ENCODE measurements around the gene MYO15B.

Gene MYO15B

DNA sequence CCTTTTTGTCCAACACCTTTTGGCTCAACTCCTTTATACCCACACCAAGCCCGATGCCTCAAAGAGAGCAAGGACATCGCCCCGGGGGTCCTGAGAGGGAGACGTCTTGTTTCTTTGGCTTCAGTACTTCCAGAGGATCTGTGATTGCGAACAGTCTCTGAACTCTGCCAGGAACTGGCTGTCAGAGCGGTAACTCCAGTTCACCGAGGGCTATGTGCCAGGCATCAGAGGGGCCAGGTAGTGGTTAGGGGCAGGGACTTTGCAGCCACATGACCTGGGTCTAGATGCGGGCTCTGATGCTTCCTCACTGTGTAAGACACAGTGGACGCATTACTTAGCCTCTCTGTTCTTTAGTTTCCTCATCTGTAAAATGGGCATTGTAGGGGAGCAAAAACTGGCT, 40.5 kb upstream of the MYO15B start:
- no peak for TF ChIP-seq GABPA (IDR thresholded peaks at IDR 0.05; ENCODE audit: low read depth)
- TF ChIP-seq, protein P1, sequence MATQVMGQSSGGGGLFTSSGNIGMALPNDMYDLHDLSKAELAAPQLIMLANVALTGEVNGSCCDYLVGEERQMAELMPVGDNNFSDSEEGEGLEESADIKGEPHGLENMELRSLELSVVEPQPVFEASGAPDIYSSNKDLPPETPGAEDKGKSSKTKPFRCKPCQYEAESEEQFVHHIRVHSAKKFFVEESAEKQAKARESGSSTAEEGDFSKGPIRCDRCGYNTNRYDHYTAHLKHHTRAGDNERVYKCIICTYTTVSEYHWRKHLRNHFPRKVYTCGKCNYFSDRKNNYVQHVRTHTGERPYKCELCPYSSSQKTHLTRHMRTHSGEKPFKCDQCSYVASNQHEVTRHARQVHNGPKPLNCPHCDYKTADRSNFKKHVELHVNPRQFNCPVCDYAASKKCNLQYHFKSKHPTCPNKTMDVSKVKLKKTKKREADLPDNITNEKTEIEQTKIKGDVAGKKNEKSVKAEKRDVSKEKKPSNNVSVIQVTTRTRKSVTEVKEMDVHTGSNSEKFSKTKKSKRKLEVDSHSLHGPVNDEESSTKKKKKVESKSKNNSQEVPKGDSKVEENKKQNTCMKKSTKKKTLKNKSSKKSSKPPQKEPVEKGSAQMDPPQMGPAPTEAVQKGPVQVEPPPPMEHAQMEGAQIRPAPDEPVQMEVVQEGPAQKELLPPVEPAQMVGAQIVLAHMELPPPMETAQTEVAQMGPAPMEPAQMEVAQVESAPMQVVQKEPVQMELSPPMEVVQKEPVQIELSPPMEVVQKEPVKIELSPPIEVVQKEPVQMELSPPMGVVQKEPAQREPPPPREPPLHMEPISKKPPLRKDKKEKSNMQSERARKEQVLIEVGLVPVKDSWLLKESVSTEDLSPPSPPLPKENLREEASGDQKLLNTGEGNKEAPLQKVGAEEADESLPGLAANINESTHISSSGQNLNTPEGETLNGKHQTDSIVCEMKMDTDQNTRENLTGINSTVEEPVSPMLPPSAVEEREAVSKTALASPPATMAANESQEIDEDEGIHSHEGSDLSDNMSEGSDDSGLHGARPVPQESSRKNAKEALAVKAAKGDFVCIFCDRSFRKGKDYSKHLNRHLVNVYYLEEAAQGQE (IDR thresholded peaks at IDR 0.05; ENCODE audit: insufficient replicate concordance, low read depth) = no peak
- TF ChIP-seq, protein P2, sequence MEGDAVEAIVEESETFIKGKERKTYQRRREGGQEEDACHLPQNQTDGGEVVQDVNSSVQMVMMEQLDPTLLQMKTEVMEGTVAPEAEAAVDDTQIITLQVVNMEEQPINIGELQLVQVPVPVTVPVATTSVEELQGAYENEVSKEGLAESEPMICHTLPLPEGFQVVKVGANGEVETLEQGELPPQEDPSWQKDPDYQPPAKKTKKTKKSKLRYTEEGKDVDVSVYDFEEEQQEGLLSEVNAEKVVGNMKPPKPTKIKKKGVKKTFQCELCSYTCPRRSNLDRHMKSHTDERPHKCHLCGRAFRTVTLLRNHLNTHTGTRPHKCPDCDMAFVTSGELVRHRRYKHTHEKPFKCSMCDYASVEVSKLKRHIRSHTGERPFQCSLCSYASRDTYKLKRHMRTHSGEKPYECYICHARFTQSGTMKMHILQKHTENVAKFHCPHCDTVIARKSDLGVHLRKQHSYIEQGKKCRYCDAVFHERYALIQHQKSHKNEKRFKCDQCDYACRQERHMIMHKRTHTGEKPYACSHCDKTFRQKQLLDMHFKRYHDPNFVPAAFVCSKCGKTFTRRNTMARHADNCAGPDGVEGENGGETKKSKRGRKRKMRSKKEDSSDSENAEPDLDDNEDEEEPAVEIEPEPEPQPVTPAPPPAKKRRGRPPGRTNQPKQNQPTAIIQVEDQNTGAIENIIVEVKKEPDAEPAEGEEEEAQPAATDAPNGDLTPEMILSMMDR (IDR thresholded peaks at IDR 0.05; ENCODE audit: insufficient read depth, low read length) = no peak
- TF ChIP-seq SPI1 (IDR thresholded peaks at IDR 0.05; ENCODE audit: borderline replicate concordance, low read depth) = no peak
- no peak for TF ChIP-seq POLR2AphosphoS5 (IDR thresholded peaks at IDR 0.05; ENCODE audit: low read depth)
- DNase-seq (ENCODE audit: low read depth in 1 of 2, low spot score in 1 of 2) = no peak
- Histone ChIP-seq H3K27me3 (ENCODE audit: insufficient read depth, poor library complexity, severe bottlenecking) (no peaks in the 10 kb centered on the region), H3K27ac (replicated peaks) (no peak overlapping the region), H3K4me3 (replicated peaks; ENCODE audit: insufficient read depth, low read length) (no peak overlapping the region)

DNA sequence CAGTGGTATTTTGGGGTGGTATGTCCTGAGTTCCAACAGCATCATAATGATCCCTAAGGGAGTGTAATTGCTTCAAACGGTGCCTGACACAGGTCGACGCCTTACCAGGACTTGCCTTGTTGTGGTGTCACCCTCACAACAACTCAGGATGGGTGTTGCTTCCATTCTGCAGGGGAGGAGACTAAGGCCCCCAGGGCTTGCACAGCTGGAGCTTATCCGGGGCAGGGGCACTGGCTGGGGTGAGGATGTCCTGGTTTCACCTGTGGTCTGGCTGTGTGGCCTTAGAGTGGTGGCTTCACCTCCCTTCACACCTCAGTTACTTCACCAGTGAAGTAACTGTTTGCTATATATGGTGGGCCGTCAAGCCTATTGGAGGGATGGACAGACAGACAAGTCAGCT, 38.8 kb upstream of the MYO15B start:
- no peak overlapping the region for H3K4me3 ChIP-seq (replicated peaks; ENCODE audit: insufficient read depth, low read length)
- no peak overlapping the region for H3K27ac ChIP-seq (replicated peaks)
- DNase-seq (ENCODE audit: low read depth in 1 of 2, low spot score in 1 of 2) = no peak
- TF ChIP-seq POLR2AphosphoS5 (IDR thresholded peaks at IDR 0.05; ENCODE audit: low read depth) (no peak), GABPA (IDR thresholded peaks at IDR 0.05; ENCODE audit: low read depth) (no peak)
- TF ChIP-seq, protein P1 (IDR thresholded peaks at IDR 0.05; ENCODE audit: insufficient replicate concordance, low read depth) = no peak
- TF ChIP-seq, protein P2 (IDR thresholded peaks at IDR 0.05; ENCODE audit: insufficient read depth, low read length) = no peak
- H3K27me3 ChIP-seq (ENCODE audit: insufficient read depth, poor library complexity, severe bottlenecking) = no peaks in the 10 kb centered on the region

DNA sequence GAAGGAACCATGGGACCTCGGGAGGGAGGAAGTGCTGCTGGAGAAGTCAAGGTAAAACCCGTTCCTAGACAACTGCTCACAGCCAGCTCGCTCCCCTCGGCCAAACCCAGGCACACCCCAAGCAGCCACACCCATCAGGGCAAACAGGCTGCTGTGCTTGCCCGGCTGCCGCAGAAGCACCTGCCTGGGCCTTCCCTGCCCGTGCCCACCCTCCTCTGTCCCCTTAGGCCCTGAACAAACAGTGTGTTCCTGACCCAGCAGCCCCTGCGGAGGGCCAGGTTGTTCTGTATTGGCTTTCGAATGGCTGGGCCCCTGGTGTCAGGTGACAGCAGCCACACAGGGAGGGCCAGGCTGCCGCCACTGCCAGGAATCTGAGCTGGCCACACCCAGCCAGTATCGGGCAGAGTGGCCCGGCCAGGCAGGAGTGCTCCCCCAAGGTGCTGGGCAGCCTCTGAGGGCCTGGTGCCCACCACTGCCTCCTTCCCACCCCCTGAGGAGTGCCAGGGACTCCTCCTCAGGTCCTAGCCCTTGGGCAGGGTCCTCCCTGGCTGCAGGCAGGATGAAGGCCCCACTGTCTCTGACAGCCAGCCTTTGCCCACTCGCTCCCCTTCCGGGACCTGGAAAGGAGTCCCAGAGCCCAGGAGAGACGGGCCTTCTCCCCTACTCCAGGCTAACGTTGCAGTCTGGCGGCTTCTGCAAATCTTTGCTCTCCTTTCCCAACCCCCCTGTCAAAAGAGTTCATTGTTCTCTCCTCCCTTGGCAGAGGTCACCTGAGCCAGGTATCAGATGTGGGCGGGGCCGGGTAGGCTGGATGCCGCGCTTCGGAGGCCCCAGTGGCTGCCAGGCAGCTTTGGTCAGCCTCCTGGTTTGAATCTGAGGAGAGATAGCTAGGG, 38.1 kb upstream of the MYO15B start:
- Histone ChIP-seq H3K27me3 (ENCODE audit: insufficient read depth, poor library complexity, severe bottlenecking) (no peaks in the 10 kb centered on the region), H3K4me3 (replicated peaks; ENCODE audit: insufficient read depth, low read length) (no peak overlapping the region), H3K27ac (replicated peaks) (no peak overlapping the region)
- TF ChIP-seq, protein P2 (IDR thresholded peaks at IDR 0.05; ENCODE audit: insufficient read depth, low read length) = no peak
- TF ChIP-seq SPI1 (IDR thresholded peaks at IDR 0.05; ENCODE audit: borderline replicate concordance, low read depth) = no peak
- TF ChIP-seq POLR2AphosphoS5 (IDR thresholded peaks at IDR 0.05; ENCODE audit: low read depth) = no peak
- no peak for TF ChIP-seq GABPA (IDR thresholded peaks at IDR 0.05; ENCODE audit: low read depth)
- TF ChIP-seq, protein P1 (IDR thresholded peaks at IDR 0.05; ENCODE audit: insufficient replicate concordance, low read depth) = no peak
- no peak for DNase-seq (ENCODE audit: low read depth in 1 of 2, low spot score in 1 of 2)
